SKM-1 treated with dmso at 0.1 percent for 144 hours (cell line): ENCODE measurements around the gene ASTL.

Experiments
- DNase-seq: peaks from one replicate; lab custom pipeline; 2025; ENCODE audit not compliant: unreplicated experiment; lab: John Stamatoyannopoulos, UW

ASTL gene

DNA sequence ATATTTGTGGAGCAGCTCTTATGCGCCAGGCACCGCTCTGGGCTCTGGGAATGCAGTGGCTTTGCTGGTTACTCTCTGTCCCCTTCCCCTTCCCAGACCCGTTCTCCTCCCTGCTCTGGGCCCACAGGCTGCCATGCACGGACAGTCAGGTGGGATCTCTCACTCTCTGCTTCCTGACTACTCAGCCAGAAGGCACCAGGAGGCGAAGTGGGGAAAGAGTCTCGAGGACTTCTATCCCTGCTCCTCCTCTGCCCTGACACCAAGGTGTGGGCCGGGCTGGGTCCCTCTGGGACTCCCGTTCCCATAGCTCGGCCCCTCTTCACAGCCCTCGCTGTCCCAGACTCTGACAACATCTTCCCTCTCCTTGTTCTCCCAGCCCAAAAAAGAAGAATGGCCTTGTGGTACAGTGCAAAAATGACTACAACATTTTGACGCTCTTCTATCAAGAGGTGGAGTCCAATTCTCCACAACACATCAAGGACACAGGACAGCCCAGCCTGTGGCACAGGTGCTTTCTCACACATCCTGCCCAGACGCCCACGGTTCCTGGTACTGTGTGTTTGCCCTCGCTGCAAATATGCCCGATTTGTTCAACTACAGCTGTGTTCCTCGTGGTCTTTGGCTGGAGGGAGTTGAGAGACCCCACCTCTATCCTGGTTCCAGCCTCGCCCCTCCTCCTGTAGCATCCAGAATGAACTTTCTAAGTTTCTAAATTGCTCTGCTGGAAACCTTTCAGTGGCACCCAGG lies 21.0 kb upstream of the ASTL start:
- DNase-seq = no peak

DNA sequence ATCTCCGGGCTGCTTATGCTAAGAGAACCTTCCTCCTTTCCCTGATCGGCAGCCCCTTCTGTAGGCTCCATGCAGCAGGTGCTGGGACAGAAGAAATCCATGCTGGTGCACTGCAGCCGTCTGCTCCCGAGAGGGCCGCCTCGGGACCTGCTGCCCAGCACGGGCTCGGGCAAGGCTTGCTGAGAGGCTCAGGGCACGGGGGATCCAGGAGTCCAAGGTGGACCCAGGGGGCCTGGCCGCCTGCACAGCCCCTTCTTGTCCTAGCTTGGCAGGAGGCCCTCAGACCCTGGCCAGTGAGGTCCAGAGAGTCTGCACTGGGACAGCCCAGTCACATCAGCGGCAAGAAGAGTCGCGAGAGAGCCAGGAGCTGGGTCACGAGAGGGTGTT lies 20.2 kb upstream of the ASTL start:
- no peak for DNase-seq

DNA sequence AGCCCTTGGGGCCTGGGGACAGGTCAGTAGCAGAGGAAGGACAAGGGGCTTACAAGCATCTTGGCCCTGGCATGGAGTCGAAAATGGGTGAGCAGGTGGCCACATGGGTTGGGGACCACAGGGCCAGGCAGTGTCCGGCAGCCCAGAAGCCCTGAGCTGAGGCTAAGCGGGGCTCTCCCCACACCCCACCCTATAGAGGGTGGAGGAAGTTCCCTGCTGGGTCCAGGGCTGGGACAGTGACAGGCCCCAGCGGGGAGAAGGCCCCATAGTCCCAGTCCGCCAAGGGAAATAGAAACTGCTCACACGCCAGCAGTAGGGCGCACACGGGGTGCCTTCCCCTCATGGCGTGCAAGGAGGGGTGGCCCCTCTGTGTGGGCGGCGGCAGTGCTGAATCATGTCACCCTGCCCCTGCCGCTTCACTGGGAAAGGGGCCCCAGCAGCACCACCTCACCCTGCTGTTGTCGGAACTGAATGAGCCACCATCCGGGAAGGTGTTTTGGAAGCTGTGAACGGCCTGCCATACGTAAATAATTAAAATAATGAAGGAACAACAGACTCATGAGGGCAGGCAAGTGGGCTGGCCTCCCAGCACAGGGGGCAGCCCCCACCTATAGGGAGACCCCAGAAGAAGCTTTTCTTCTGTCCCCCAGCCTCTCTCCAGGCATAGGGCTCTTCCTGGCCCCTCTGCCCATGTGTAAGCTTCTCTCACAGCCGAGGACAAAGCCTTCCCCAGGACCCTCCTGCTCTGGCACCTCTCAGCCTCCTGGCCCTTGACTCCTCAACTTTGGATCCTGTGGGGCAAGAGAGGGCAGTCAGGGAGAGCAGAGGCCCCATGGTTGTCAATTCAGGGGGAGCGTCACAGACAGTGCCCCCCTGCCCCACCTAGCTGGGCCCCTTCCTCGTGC lies 19.6 kb upstream of the ASTL start:
- DNase-seq = no peak

- no peak for DNase-seq
These were observed 18.8 kb upstream of the ASTL start for GRCh38 chr2:96156926-96157648.

- no peak for DNase-seq
These were observed 17.9 kb upstream of the ASTL start for GRCh38 chr2:96156011-96156820.

- no peak for DNase-seq
These were observed 16.4 kb upstream of the ASTL start for GRCh38 chr2:96154506-96155380.

- DNase-seq = no peak
These were observed 15.7 kb upstream of the ASTL start for GRCh38 chr2:96153991-96154431.

DNA sequence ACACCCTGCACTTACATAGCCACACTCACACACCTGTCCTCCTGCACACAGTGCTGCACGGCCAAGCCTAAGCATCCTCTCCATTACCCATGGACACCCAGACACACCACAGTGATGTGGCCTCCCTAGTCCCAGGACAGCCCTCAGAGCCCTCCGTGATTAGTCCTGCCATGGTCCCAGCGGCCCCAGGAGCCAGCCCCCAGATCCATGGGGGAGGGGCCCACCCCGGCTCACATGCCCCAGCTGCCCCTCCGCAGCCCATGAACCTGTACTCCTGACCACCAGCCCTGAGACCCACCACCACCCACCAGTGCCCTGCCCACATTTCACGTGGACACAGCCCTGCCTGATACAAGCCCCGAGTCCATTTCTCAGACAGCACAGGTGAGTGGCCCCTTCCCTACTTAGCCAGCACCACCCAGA lies 15.0 kb upstream of the ASTL start:
- DNase-seq = no peak

- DNase-seq = no peak
These were observed 14.2 kb upstream of the ASTL start for GRCh38 chr2:96152304-96153161.

DNA sequence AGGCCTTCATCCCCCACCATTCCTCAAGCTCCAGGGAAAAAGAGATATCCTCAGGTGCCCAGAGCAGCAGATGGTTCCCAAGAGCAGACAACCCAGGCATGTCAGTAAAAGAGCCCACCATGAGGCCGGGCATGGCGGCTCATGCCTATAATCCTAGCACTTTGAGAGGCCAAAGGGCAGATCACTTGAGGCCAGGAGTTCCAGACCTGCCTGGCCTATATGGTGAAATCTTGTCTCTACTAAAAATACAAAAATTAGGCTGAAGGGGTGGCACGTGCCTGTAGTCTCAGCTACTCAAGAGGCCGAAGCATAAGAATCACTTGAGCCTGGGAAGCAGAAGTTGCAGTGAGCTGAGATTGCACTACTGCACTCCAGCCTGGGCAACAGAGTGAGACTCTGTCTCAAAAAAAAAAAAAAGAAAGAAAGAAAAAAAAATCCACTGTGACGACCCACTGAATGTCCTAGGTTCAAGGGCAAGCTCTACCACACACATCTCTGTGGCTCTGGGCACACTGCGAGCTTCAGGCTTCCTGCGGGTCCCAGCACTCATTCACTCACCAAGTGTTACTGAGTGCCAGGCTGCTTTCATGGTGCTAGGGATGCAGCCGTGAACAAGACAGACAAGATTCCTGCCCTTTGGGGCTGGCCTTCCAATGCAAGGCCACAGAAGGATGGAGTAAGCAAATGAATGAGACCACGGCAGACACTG lies 13.4 kb upstream of the ASTL start:
- DNase-seq = no peak

DNA sequence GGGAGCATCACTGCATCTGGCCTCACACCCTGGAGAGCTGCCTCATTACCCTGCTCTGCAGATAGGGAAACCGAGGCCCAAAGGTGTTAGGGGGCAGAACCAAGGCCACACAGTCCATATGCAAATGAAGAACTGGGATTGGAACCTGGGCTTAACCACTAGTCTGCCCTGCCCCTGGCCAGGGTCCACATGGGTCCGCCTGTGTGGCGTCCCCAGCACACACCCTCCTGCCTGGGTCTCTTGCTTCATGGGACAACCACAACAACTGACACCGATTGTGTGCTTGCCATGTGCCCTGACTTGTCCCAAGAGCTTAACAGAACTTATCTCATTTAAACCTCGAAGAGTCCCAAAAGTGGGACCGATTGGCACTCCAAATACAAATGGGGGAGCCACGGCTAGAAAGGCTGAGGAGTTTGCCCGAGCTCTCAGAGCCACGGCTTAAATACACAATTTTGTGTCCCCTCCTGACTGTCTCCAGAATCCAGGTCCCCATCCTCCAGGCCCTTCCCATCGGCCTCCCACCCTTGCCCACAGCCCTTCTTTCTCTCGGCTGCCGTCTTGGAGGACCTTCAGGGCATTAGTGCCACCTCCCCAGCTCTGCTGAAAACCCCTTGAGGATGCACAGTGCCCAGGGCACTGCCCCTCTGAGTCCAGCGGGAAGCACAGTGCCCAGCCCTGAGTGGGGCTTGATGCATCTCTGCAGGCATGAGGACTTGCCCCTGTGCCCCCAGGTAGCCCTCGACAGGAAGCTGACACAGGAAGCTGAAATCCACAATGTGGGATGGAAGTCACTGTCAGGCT lies 12.7 kb upstream of the ASTL start:
- no peak for DNase-seq

GRCh38 chr2:96150007-96150640 lies 11.8 kb upstream of the ASTL start:
- peak; percentile 37 for DNase-seq

DNA sequence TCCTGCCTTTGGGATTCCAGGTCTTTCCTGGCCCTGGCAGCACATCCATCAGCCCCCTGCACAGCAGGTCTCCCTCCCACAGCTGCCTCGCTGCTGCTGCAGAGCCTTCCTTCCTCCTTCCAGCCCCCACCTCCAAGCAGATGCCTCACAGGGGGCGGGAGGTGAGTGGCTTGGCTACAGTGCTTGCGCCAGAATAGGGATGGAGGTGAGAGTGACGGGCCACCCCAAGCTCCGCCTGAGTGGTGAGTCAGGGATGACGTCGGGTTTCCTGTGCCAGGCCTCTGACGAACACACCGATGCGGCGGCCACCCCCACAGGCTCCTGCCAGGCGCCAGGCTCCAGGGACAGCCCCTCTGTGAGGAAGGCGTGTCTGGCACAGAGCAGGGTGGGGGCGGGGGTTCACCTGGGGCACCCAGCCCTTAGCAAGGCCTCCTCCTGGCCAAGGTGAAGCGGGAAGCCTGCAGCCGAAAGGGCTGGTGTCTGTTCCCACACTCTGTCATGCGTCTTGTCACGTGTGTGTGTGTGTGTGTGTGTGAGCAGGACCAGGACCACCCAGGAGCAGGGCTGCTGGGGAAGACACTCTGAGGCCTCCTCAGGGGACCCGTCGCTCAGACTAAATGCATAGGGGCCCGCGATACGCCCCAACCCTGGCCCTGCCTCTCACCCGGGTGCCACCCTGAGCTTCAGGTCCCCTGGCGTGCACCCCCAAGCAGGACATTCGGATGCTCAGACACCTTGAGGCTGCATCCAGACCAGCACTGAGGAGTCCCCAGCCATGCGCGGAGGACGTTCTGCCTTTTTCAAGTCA lies 10.3 kb upstream of the ASTL start:
- DNase-seq = peak; percentile 48

GRCh38 chr2:96147593-96148201 lies 9.4 kb upstream of the ASTL start:
- DNase-seq = no peak

DNA sequence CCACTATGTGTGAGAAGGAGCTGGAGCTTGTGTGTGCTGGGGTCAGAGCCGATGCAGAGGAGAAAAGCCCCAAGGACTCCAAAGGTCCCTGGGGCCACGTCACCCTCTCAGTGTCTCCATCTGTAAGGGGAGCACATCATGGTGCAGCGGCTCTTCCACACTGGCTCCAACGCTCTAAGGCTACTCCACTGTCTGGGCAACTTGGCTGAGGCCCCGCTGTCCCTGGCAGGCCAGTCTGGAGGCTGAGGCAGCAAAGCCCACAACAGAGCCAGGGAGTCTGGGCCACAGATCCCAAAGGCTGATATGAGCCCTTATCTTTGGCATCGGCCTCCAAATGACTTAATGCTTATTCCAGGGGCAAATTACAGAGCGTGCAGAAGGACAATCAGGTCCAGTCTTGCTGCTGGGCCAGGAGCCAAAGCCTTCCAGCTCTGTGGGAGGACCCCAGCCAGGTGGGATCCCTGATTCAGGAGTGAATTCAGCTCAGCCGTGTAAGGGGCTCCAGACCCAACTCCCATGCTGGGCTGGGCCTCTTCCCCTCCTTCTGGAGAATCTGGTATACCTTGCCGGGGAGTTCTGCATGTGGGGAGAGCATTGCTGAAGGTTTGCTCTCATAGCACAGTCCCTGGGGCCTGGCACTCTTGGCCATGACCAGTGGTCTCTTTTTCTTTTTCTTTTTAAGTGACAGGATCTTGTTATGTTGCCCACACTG lies 8.7 kb upstream of the ASTL start:
- no peak for DNase-seq
